Measurements from ENCODE around the gene GMDS. TPM values are rescaled to one million over a fixed set of nuclear protein-coding genes. Genes with fewer than 3 reads are reported as not detected.

Gene GMDS
- total and polyA plus RNA-seq, 2 of the 8 experiments (the other 6 are each of a cell fraction or from before 2014, with no cell fraction given): 16.8 to 50.0 TPM

DNA sequence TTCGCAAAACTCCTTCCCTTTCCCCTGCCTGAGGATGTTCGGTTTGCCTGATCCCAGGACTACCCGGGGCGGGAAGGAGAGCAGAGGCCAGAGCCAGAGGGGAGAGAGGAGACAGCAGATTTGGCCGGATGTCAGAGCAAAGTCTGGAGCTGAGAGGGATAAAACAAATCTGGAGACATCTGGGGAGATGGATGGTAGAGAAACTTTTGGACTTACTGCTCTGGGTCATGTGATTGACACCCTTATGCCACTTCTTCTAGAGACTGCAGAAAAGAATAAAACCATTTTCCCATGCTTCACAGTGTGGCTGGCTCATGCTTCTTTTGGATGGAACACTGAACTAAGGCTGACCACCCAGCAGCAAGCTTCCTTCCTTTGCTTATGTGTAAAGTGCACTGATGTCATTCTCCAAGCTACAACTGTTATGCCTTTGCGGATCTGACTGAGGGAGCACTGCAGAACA is 461.0 kb downstream of the GMDS start:
- no peak for FAIRE-seq
- POLR2A ChIA-PET (ENCODE audit: partially characterized antibody): no interaction called here
- no peak for TF ChIP-seq SUZ12 (IDR thresholded peaks at IDR 0.05; ENCODE audit: low read length)
- no peak for TF ChIP-seq RAD21 (IDR thresholded peaks at IDR 0.05 in 1 of 2, conservative IDR thresholded peaks at IDR 0.05 in 1 of 2; ENCODE audit: low read depth in 2 of 2, low read length in 2 of 2)
- TF ChIP-seq, protein P1, sequence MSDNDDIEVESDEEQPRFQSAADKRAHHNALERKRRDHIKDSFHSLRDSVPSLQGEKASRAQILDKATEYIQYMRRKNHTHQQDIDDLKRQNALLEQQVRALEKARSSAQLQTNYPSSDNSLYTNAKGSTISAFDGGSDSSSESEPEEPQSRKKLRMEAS (IDR thresholded peaks at IDR 0.05): no peak
- TF ChIP-seq SIN3A (conservative IDR thresholded peaks at IDR 0.05 in 1 of 2, IDR thresholded peaks at IDR 0.05 in 1 of 2; ENCODE audit: low read depth in 1 of 2, low read length in 2 of 2): no peak
- TF ChIP-seq EZH2 (IDR thresholded peaks at IDR 0.05; ENCODE audit: low read depth, low read length, severe bottlenecking): no peak
- TF ChIP-seq CBX8 (IDR thresholded peaks at IDR 0.05; ENCODE audit: borderline replicate concordance, low read depth, low read length): no peak
- TF ChIP-seq HDAC2 (IDR thresholded peaks at IDR 0.05; ENCODE audit: borderline replicate concordance in 1 of 2, low read depth in 2 of 2, low read length in 2 of 2): no peak
- no peak for TF ChIP-seq TEAD4 (IDR thresholded peaks at IDR 0.05; ENCODE audit: low read depth, low read length)
- TF ChIP-seq BACH1 (IDR thresholded peaks at IDR 0.05; ENCODE audit: low read length): no peak
- TF ChIP-seq RBBP5 (IDR thresholded peaks at IDR 0.05; ENCODE audit: borderline replicate concordance, low read depth, low read length): no peak
- no peak for TF ChIP-seq TAF1 (IDR thresholded peaks at IDR 0.05; ENCODE audit: low read depth, low read length)
- TF ChIP-seq TAF7 (optimal IDR thresholded peaks at IDR 0.05; ENCODE audit: borderline replicate concordance, low read depth, low read length): no peak
- TF ChIP-seq JUN (IDR thresholded peaks at IDR 0.05; ENCODE audit: low read depth, low read length): no peak

More for the DNA sequence above, 461.0 kb downstream of the GMDS start:
- no peaks in the 10 kb centered on the region for H3K79me2 ChIP-seq (ENCODE audit: control insufficient read depth in 1 of 2, insufficient read depth in 2 of 2, low read length in 2 of 2)
- H4K8ac ChIP-seq (ENCODE audit: extremely low read depth, insufficient read depth, low read length): no peak overlapping the region
- H3K14ac ChIP-seq (ENCODE audit: insufficient read length): no peak overlapping the region
- no peak overlapping the region for H3K23ac ChIP-seq (ENCODE audit: insufficient read length)
- H2BK20ac ChIP-seq (ENCODE audit: low read length): no peak overlapping the region
- DNase-seq (ENCODE audit: low read depth in 1 of 2, low spot score in 2 of 2): no peak
- H2AFZ ChIP-seq (ENCODE audit: low read length): no peak overlapping the region
- H3K27me3 ChIP-seq (replicated peaks in 1 of 4; ENCODE audit: control insufficient read depth in 3 of 4, extremely low read depth in 1 of 4, insufficient read depth in 3 of 4, low read length in 3 of 4): no peaks in the 10 kb centered on the region
- no peak overlapping the region for H3K4ac ChIP-seq (replicated peaks; ENCODE audit: insufficient read length, low read depth, low read length)
- H3K27ac ChIP-seq (ENCODE audit: low read depth, low read length): no peak overlapping the region
- CTCF ChIA-PET (ENCODE audit: partially characterized antibody): interaction anchor here (0.7 to 3.1 kb wide), 3 partner anchors 9 to 21 kb away, joined by 3 to 10 read pairs (median 8); no protein-coding TSS in a partner anchor
- no peaks in the 10 kb centered on the region for H4K20me1 ChIP-seq (replicated peaks in 1 of 2; ENCODE audit: control insufficient read depth in 1 of 2, insufficient read depth in 2 of 2, low read length in 2 of 2)
- no peaks in the 10 kb centered on the region for H3K36me3 ChIP-seq (ENCODE audit: control insufficient read depth in 2 of 4, insufficient read depth in 4 of 4, low read length in 3 of 4)
- no peak overlapping the region for H3K9ac ChIP-seq (replicated peaks in 1 of 4; ENCODE audit: extremely low read depth in 1 of 4, low read depth in 3 of 4, low read length in 3 of 4)
- no peak overlapping the region for H3K4me2 ChIP-seq (ENCODE audit: insufficient read depth in 1 of 2, low read depth in 2 of 2, low read length in 2 of 2)
- H3K4me3 ChIP-seq (ENCODE audit: extremely low read depth in 1 of 4, insufficient read depth in 2 of 4, low read depth in 3 of 4, low read length in 4 of 4): no peak overlapping the region
- no peak overlapping the region for H2AK5ac ChIP-seq (ENCODE audit: low read depth, low read length)
- no peak overlapping the region for H2BK15ac ChIP-seq (ENCODE audit: low read length)
- no peak overlapping the region for H3K18ac ChIP-seq (ENCODE audit: extremely low read depth, low read length)
- no peak overlapping the region for H4K5ac ChIP-seq (ENCODE audit: insufficient read length, low read depth, low read length)
- H2BK12ac ChIP-seq (ENCODE audit: low read depth, low read length): no peak overlapping the region
- no peak overlapping the region for H4K91ac ChIP-seq (replicated peaks; ENCODE audit: insufficient read length, low read length)
- H2BK120ac ChIP-seq (replicated peaks; ENCODE audit: low read depth, low read length): no peak overlapping the region
- 78% methylated on average over 5 of the region's 6 CpGs; no CpG with 5 or more reads in 1 of the 2 experiments for WGBS, 2 experiments (ENCODE audit: extremely low coverage in 1 of 2, insufficient coverage in 1 of 2, insufficient read length in 1 of 2, insufficient replicate concordance in 2 of 2, low coverage in 1 of 2, low lambda C conversion rate in 2 of 2, missing lambda C conversion rate in 1 of 2)
- H2BK5ac ChIP-seq (ENCODE audit: low read depth, low read length): no peak overlapping the region
- no peaks in the 10 kb centered on the region for H3K79me1 ChIP-seq (ENCODE audit: low read depth, low read length)
- no peaks in the 10 kb centered on the region; a peak in 1 of 7 replicates for H3K4me1 ChIP-seq (replicated peaks in 1 of 4; ENCODE audit: control insufficient read depth in 3 of 4, insufficient read depth in 4 of 4, low read length in 3 of 4)
- H3K9me3 ChIP-seq (ENCODE audit: insufficient read depth in 2 of 2, low read depth in 1 of 2, low read length in 1 of 2): no peaks in the 10 kb centered on the region
- no peaks in the 10 kb centered on the region for H3K23me2 ChIP-seq (ENCODE audit: low read depth, low read length)
- no peak overlapping the region for H3K56ac ChIP-seq (replicated peaks; ENCODE audit: insufficient read length, low read depth, low read length)
